ENCODE results near the gene THAP11. TPM values are rescaled to one million over a fixed set of nuclear protein-coding genes. Genes with fewer than 3 reads are reported as not detected.

THAP11 gene
- total RNA-seq, 1 donor from 2014 or later: 25.1 TPM

GRCh38 chr16:67879462-67879861, 37.3 kb downstream of the THAP11 start:
- Histone ChIP-seq H3K4me1 (peaks cover 9% of the 10 kb centered on the region), H3K27ac (no peak overlapping the region), H3K36me3 (peaks cover 75% of the 10 kb centered on the region), H3K27me3 (no peaks in the 10 kb centered on the region), H3K9me3 (no peaks in the 10 kb centered on the region), H3K4me3 (no peak overlapping the region)
- no peak for TF ChIP-seq CTCF (IDR thresholded peaks at IDR 0.05)
- ATAC-seq (no peak), DNase-seq (no peak)
- intact Hi-C loops (cut with DNase I): no loop called here

GRCh38 chr16:67879936-67880335, 37.8 kb downstream of the THAP11 start:
- no peak overlapping the region for H3K4me3 ChIP-seq
- peaks cover 6% of the 10 kb centered on the region for H3K4me1 ChIP-seq
- H3K36me3 ChIP-seq: peaks cover 75% of the 10 kb centered on the region
- DNase-seq (no peak), ATAC-seq (no peak)
- TF ChIP-seq CTCF (IDR thresholded peaks at IDR 0.05): no peak
- intact Hi-C loops (cut with DNase I): loop anchor here (10.0 kb wide), 1 partner anchor 165 kb away; no protein-coding TSS in a partner anchor
- H3K9me3 ChIP-seq: no peaks in the 10 kb centered on the region
- no peak overlapping the region for H3K27ac ChIP-seq
- H3K27me3 ChIP-seq: no peaks in the 10 kb centered on the region

GRCh38 chr16:67880584-67880983, 38.5 kb downstream of the THAP11 start:
- Histone ChIP-seq H3K36me3 (peaks cover 75% of the 10 kb centered on the region), H3K27ac (no peak overlapping the region), H3K9me3 (no peaks in the 10 kb centered on the region), H3K4me1 (peaks cover 4% of the 10 kb centered on the region), H3K4me3 (no peak overlapping the region), H3K27me3 (no peaks in the 10 kb centered on the region)
- no peak for DNase-seq
- intact Hi-C loops (cut with DNase I): loop anchor here (10.0 kb wide), 1 partner anchor 164 kb away; no protein-coding TSS in a partner anchor
- no peak for TF ChIP-seq CTCF (IDR thresholded peaks at IDR 0.05)
- no peak for ATAC-seq

- H3K27ac ChIP-seq: no peak overlapping the region
- H3K4me1 ChIP-seq: peaks cover 4% of the 10 kb centered on the region
- no peaks in the 10 kb centered on the region for H3K27me3 ChIP-seq
- H3K36me3 ChIP-seq: peaks cover 76% of the 10 kb centered on the region
- no peak for ATAC-seq
- no peaks in the 10 kb centered on the region for H3K9me3 ChIP-seq
- no peak for TF ChIP-seq CTCF (IDR thresholded peaks at IDR 0.05)
- intact Hi-C loops (cut with DNase I): loop anchor here (10.0 kb wide), 1 partner anchor 163 kb away; no protein-coding TSS in a partner anchor
- DNase-seq: no peak
- H3K4me3 ChIP-seq: no peak overlapping the region
Measured at GRCh38 chr16:67881621-67882161, 39.6 kb downstream of the THAP11 start.

GRCh38 chr16:67882374-67883145, 40.4 kb downstream of the THAP11 start:
- DNase-seq (no peak), ATAC-seq (no peak)
- H3K27ac ChIP-seq: no peak overlapping the region
- TF ChIP-seq CTCF (IDR thresholded peaks at IDR 0.05): no peak
- no peaks in the 10 kb centered on the region for H3K9me3 ChIP-seq
- H3K36me3 ChIP-seq: peaks cover 67% of the 10 kb centered on the region
- intact Hi-C loops (cut with DNase I): loop anchor here (10.0 kb wide), 1 partner anchor 162 kb away; no protein-coding TSS in a partner anchor
- H3K4me1 ChIP-seq: peaks cover 4% of the 10 kb centered on the region
- H3K4me3 ChIP-seq: no peak overlapping the region
- no peaks in the 10 kb centered on the region for H3K27me3 ChIP-seq

Measured in upper lobe of right lung (tissue), 1 donor.